ENCODE measurements around the gene PKM.

PKM gene

GRCh38 chr15:72167445-72167844 lies 63.5 kb downstream of the PKM start:
- Histone ChIP-seq H3K4me1 (peaks cover 0 to 12% (median 0%) of the 10 kb centered on the region in 4 donors), H3K36me3 (peaks cover 0 to 7% (median 0%) of the 10 kb centered on the region in 3 donors), H3K4me3 (no peak overlapping the region), H3K9me3 (no peaks in the 10 kb centered on the region), H3K27me3 (peaks cover 0 to 3% of the 10 kb centered on the region in 2 donors), H3K27ac (no peak overlapping the region)
- TF ChIP-seq, protein P1, sequence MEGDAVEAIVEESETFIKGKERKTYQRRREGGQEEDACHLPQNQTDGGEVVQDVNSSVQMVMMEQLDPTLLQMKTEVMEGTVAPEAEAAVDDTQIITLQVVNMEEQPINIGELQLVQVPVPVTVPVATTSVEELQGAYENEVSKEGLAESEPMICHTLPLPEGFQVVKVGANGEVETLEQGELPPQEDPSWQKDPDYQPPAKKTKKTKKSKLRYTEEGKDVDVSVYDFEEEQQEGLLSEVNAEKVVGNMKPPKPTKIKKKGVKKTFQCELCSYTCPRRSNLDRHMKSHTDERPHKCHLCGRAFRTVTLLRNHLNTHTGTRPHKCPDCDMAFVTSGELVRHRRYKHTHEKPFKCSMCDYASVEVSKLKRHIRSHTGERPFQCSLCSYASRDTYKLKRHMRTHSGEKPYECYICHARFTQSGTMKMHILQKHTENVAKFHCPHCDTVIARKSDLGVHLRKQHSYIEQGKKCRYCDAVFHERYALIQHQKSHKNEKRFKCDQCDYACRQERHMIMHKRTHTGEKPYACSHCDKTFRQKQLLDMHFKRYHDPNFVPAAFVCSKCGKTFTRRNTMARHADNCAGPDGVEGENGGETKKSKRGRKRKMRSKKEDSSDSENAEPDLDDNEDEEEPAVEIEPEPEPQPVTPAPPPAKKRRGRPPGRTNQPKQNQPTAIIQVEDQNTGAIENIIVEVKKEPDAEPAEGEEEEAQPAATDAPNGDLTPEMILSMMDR (IDR thresholded peaks at IDR 0.05) = no peak
- intact Hi-C loops (cut with DNase I; ENCODE audit: low total_unique reads) = no loop called here
- no peak for DNase-seq

DNA sequence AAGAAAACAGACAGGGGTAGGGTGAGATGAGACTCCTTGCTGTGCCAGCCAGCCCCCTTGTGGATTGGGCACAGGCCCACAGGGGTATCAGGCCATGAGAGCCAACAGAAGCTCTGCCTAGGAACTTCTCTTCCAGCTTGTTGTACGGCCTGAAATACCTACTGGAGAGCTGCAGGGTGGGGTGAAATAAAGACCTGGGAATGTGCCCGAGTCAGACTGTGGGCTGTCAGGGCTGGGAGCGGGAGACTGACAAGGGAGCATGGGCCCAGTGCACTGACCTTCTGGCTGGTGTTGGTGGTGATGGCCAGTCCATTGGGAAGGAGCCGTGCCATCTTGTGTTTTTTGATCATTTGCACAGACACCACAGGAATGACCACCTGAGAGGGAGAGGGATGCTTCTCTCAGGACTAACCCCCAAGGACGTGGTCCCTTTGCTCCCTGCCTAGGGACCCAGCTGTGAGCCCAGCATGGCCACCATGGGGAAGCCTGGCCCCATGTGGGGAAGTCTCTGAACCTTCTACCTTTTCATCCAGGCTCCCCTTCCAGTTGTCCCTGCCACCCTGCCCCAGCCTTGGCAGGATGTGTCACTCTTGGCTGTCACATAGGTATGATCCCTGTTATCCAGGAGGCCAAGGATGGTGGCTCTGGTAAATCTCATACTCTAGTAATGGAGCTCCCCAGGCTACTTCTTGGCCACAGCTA lies 64.1 kb downstream of the PKM start:
- peaks cover 0 to 3% of the 10 kb centered on the region in 2 donors for H3K27me3 ChIP-seq
- no peaks in the 10 kb centered on the region for H3K9me3 ChIP-seq
- no peak for DNase-seq
- no peak overlapping the region for H3K4me3 ChIP-seq
- intact Hi-C loops (cut with DNase I; ENCODE audit: low total_unique reads) = no loop called here
- H3K36me3 ChIP-seq = peaks cover 0 to 13% (median 0%) of the 10 kb centered on the region in 3 donors
- TF ChIP-seq, protein P1 (IDR thresholded peaks at IDR 0.05) = no peak
- no peak overlapping the region for H3K27ac ChIP-seq
- peaks cover 0 to 12% (median 0%) of the 10 kb centered on the region in 4 donors for H3K4me1 ChIP-seq

GRCh38 chr15:72163719-72164118 lies 67.3 kb downstream of the PKM start:
- peaks cover 0 to 4% (median 0%) of the 10 kb centered on the region in 4 donors for H3K4me1 ChIP-seq
- H3K36me3 ChIP-seq = peaks cover 0 to 22% (median 0%) of the 10 kb centered on the region in 3 donors
- intact Hi-C loops (cut with DNase I; ENCODE audit: low total_unique reads) = no loop called here
- H3K9me3 ChIP-seq = no peaks in the 10 kb centered on the region
- peaks cover 0 to 3% of the 10 kb centered on the region in 2 donors for H3K27me3 ChIP-seq
- no peak overlapping the region for H3K4me3 ChIP-seq
- no peak overlapping the region for H3K27ac ChIP-seq
- TF ChIP-seq, protein P1 (IDR thresholded peaks at IDR 0.05) = no peak
- DNase-seq = no peak

GRCh38 chr15:72162569-72162968 lies 68.4 kb downstream of the PKM start:
- intact Hi-C loops (cut with DNase I; ENCODE audit: low total_unique reads) = no loop called here
- TF ChIP-seq, protein P1 (IDR thresholded peaks at IDR 0.05) = no peak
- Histone ChIP-seq H3K9me3 (no peaks in the 10 kb centered on the region), H3K4me1 (no peaks in the 10 kb centered on the region), H3K27ac (no peak overlapping the region), H3K4me3 (no peak overlapping the region), H3K36me3 (peaks cover 0 to 22% (median 0%) of the 10 kb centered on the region in 3 donors), H3K27me3 (peaks cover 0 to 3% of the 10 kb centered on the region in 2 donors)
- DNase-seq = no peak

DNA sequence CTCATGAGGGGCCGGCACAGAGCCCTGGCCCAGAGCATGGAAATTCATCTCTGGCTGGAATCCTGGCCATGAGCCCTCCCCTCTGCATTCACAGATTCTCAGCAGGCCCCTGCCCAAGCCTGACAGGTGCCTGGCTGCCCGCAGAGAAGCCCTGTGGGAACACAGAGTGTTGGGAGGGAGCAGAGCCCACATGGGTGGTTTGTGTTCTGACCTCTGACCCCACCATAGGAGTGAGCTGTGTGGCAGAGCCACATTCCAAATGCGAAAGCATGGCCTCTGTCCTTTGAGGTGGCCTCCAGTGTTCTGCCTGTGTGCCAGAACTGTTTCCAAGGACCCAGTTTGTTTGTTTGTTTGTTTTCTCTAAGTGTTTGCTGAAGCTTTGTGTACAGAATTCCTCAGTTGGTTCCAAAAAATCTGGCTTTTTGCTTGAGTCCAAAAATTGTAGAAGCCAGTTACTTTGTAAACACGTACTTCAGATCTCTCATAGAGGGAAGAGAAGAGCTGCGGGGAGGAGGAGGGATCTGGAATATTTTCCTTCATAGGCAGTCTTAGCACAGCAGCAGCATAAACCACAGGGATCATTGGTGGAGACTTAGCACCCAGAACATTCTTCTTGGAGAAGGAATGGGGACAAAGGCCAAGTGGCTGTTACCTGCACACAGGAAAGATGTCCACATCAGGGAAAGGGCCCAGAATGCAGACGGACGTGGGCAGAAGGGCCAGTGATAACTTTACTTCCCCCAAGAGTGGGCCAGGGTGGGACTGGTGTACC lies 69.4 kb downstream of the PKM start:
- no peaks in the 10 kb centered on the region for H3K9me3 ChIP-seq
- H3K36me3 ChIP-seq = peaks cover 0 to 22% (median 0%) of the 10 kb centered on the region in 3 donors
- no peak overlapping the region for H3K4me3 ChIP-seq
- TF ChIP-seq, protein P1 (IDR thresholded peaks at IDR 0.05) = no peak
- peaks cover 0 to 3% of the 10 kb centered on the region in 2 donors for H3K27me3 ChIP-seq
- H3K4me1 ChIP-seq = no peaks in the 10 kb centered on the region
- intact Hi-C loops (cut with DNase I; ENCODE audit: low total_unique reads) = no loop called here
- no peak for DNase-seq
- no peak overlapping the region for H3K27ac ChIP-seq
